Fibroblast of mammary gland (primary cell): ENCODE measurements around the gene CEP290.
A peak's percentile ranks its signal among the peaks of the same experiment; 100 is the strongest.
"Not testable (repeated sequence)": the region's sequence is repeated elsewhere in the genome, so short reads cannot be mapped to it uniquely, and the experiment has no call there.

Source experiments
- DNase-seq: peaks from one replicate; pipeline ENCODE4 v3.0.0-alpha.2; 2010; ENCODE audit warnings: low read depth
- H3K4me3 ChIP-seq: 2 replicates; pipeline ENCODE4 v1.5.1; 2011; ENCODE audit warnings: low read depth, mild to moderate bottlenecking, low read length, moderate library complexity; ENCODE audit not compliant: control insufficient read depth
- TF ChIP-seq, protein P1 (sequence below): conservative IDR thresholded peaks from 2 replicates; pipeline ENCODE4 v1.5.1; 2011; ENCODE audit warnings: low read depth, low read length, inconsistent platforms; ENCODE audit not compliant: control insufficient read depth, insufficient read depth

The CEP290 gene

GRCh38 chr12:88142610-88142991, 713 bp upstream of the CEP290 start:
- H3K4me3 ChIP-seq, result peak overlapping the region; percentile 95
- no peak for DNase-seq
- TF ChIP-seq, protein P1, sequence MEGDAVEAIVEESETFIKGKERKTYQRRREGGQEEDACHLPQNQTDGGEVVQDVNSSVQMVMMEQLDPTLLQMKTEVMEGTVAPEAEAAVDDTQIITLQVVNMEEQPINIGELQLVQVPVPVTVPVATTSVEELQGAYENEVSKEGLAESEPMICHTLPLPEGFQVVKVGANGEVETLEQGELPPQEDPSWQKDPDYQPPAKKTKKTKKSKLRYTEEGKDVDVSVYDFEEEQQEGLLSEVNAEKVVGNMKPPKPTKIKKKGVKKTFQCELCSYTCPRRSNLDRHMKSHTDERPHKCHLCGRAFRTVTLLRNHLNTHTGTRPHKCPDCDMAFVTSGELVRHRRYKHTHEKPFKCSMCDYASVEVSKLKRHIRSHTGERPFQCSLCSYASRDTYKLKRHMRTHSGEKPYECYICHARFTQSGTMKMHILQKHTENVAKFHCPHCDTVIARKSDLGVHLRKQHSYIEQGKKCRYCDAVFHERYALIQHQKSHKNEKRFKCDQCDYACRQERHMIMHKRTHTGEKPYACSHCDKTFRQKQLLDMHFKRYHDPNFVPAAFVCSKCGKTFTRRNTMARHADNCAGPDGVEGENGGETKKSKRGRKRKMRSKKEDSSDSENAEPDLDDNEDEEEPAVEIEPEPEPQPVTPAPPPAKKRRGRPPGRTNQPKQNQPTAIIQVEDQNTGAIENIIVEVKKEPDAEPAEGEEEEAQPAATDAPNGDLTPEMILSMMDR, result no peak

DNA sequence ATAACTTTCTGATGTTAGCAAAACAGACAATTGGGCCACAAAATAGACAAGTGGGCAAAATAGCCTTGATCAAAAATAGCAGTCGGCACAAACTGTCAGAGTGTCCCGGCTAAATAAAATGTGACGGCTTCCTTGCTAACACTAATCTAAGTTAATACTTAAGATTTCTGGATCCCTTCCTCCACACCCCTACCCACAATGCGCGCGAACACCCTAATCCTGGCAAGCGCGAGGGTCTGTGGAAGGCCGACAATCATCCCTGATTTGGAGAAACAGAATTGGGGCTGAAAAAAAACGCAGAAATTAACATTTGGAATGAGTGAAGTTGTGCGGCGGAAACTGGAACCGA, 489 bp downstream of the CEP290 start:
- DNase-seq, result no peak
- TF ChIP-seq, protein P1, result no peak
- peak overlapping the region; percentile 95 for H3K4me3 ChIP-seq

DNA sequence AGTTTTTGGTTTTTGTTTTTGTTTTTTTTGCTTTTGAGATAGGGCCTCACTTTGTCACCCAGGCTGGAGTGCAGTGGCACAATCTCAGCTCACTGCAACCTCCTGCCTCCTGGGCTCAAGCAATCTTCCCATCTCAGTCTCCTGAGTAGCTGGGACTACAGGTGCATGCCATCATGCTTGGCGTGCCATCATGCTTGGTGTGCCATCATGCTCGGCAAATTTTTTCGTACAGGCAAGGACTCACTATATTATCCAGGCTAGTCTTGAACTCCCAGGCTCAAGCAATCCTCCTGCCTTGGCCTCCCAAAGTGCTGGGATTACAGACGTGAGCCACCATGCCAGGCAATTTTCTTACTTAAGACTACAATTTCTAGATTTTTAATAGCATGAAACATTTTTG, 2.2 kb downstream of the CEP290 start:
- DNase-seq, H3K4me3 ChIP-seq: not testable (repeated sequence)

- not testable (repeated sequence) for H3K4me3 ChIP-seq, DNase-seq
These were observed 8.7 kb downstream of the CEP290 start for GRCh38 chr12:88133181-88133580.

GRCh38 chr12:88132392-88132791, 9.5 kb downstream of the CEP290 start:
- H3K4me3 ChIP-seq, result no peak overlapping the region
- peak; percentile 1 for DNase-seq
- TF ChIP-seq, protein P1, result no peak

DNA sequence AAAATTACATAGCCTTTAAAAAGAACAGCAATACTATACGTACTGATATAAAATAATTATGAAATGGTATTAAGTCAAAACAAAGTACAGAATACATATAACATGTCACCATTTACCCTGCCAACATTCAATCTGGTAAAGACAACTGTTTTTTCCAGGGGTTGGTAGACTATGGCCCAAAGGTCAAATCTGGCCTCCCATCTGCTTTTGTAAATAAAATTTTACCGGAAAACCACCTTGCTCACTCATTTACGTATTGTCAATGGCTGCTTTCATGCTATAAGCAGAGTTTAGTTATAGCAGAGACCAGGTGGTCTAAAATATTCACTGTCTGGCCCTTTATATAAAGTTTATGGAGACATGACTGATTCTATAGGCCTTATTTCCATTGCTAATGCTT, 14.0 kb downstream of the CEP290 start:
- no peak overlapping the region for H3K4me3 ChIP-seq
- TF ChIP-seq, protein P1, result no peak
- DNase-seq, result no peak

GRCh38 chr12:88127099-88127498, 14.8 kb downstream of the CEP290 start:
- TF ChIP-seq, protein P1, result no peak
- no peak for DNase-seq
- no peak overlapping the region for H3K4me3 ChIP-seq

GRCh38 chr12:88122666-88123065, 19.2 kb downstream of the CEP290 start:
- DNase-seq, result no peak
- no peak overlapping the region for H3K4me3 ChIP-seq
- TF ChIP-seq, protein P1, result no peak
